Testis (tissue), 3 donors: Measurements from ENCODE around the gene CYB5R3. TPM values are rescaled to one million over a fixed set of nuclear protein-coding genes. Genes with fewer than 3 reads are reported as not detected.

ENCODE experiments used
- DNase-seq: peaks from one replicate; pipeline ENCODE4 v3.0.0-alpha.2; 2019
- H3K27ac ChIP-seq, 2 donors: fragments of 200-600 bp; sonication (generic); one replicate each; pipeline ENCODE4 v1.5.1; 2019
- H3K27me3 ChIP-seq: fragments of 200-600 bp; sonication (generic); one replicate; pipeline ENCODE4 v1.5.1; 2019
- H3K36me3 ChIP-seq: fragments of 200-600 bp; sonication (generic); one replicate; pipeline ENCODE4 v1.5.1; 2017; ENCODE audit warnings: low read depth; ENCODE audit errors: missing control alignments
- H3K4me1 ChIP-seq: fragments of 200-600 bp; sonication (generic); one replicate; pipeline ENCODE4 v1.5.1; 2019
- H3K4me3 ChIP-seq, 2 donors: fragments of 200-600 bp; sonication (generic); one replicate each; pipeline ENCODE4 v1.5.1; 2017 to 2019
- H3K9me3 ChIP-seq: fragments of 200-600 bp; sonication (generic); one replicate; pipeline ENCODE4 v1.5.1; 2017
- CTCF ChIP-seq, 3 experiments: fragments of 450-650 bp in 2 of 3; fragments of 200-600 bp in 1 of 3; sonication (generic) in 1 of 3; IDR thresholded peaks; one replicate each; pipeline ENCODE4 v1.5.1; 2016 to 2019; ENCODE audit warnings: antibody characterized with exemption in 3 of 3, mild to moderate bottlenecking in 2 of 3, moderate library complexity in 1 of 3
- POLR2A ChIP-seq: fragments of 450-650 bp; IDR thresholded peaks from one replicate; pipeline ENCODE4 v1.6.1; 2017; ENCODE audit warnings: antibody characterized with exemption, mild to moderate bottlenecking, moderate library complexity
- WGBS, 2 donors: methylation state at CpG; one replicate each; pipeline ENCODE4 v1.1.5; 2018; 5-methylcytosine and 5-hydroxymethylcytosine counted together
- intact Hi-C: fragments of 100-400 bp; cut with DNase I; formaldehyde crosslinking; loops from one replicate; pipeline ENCODE4 v1.15.1; 2023; ENCODE audit warnings: low total_unique reads
- polyA plus RNA-seq: library from polyadenylated mRNA; stranded (reverse); fragments of 350-450 nt; fragmentation: Illumina TruSeq; extraction: RNeasy Lipid Tissue Mini Kit (QIAGEN cat#74804); gene quantifications from one replicate; pipeline ENCODE4 v1.2.3, GENCODE V29; 2014; ENCODE audit warnings: low read depth, low replicate concordance; ENCODE audit not compliant: insufficient read depth
- total RNA-seq, 2 donors: library from RNA; depleted of rRNA; stranded (reverse); fragments of >200 nt; gene quantifications; one replicate each; pipeline ENCODE4 v1.2.3, GENCODE V29; 2016

CYB5R3 gene
- total and polyA plus RNA-seq, 3 donors from 2014 or later = 330 to 484 (median 423) TPM

GRCh38 chr22:42622061-42622710, 27.0 kb downstream of the CYB5R3 start:
- no peaks in the 10 kb centered on the region for H3K36me3 ChIP-seq
- H3K27me3 ChIP-seq = no peaks in the 10 kb centered on the region
- intact Hi-C loops = no loop called here
- TF ChIP-seq POLR2A (no peak), CTCF (IDR thresholded peaks at IDR 0.05) (no peak)
- WGBS, 2 donors = 77 to 90% methylated on average over 15 to 20 of the region's 20 CpGs
- peaks cover 4% of the 10 kb centered on the region for H3K4me1 ChIP-seq
- no peak for DNase-seq
- no peak overlapping the region for H3K4me3 ChIP-seq
- no peak overlapping the region for H3K27ac ChIP-seq
- H3K9me3 ChIP-seq = no peaks in the 10 kb centered on the region

- intact Hi-C loops = no loop called here
- H3K9me3 ChIP-seq = no peaks in the 10 kb centered on the region
- no peaks in the 10 kb centered on the region for H3K27me3 ChIP-seq
- H3K36me3 ChIP-seq = no peaks in the 10 kb centered on the region
- peaks cover 4% of the 10 kb centered on the region for H3K4me1 ChIP-seq
- H3K27ac ChIP-seq = no peak overlapping the region
- no peak overlapping the region for H3K4me3 ChIP-seq
- WGBS, 2 donors = 47 to 62% methylated on average over 10 to 11 of the region's 11 CpGs
- DNase-seq = peak; percentile 64
- TF ChIP-seq POLR2A (no peak), CTCF (IDR thresholded peaks at IDR 0.05) (peak; percentile 70 to 88 (median 80))
These were observed 27.6 kb downstream of the CYB5R3 start for GRCh38 chr22:42621505-42622002.

- intact Hi-C loops = no loop called here
- Histone ChIP-seq H3K27me3 (no peaks in the 10 kb centered on the region), H3K27ac (no peak overlapping the region), H3K36me3 (no peaks in the 10 kb centered on the region), H3K4me1 (peaks cover 11% of the 10 kb centered on the region), H3K4me3 (no peak overlapping the region), H3K9me3 (no peaks in the 10 kb centered on the region)
- no peak for DNase-seq
- TF ChIP-seq CTCF (IDR thresholded peaks at IDR 0.05) (no peak), POLR2A (no peak)
- 92 to 93% methylated on average over 2 to 4 of the region's 4 CpGs for WGBS, 2 donors
These were observed 29.1 kb downstream of the CYB5R3 start for GRCh38 chr22:42620084-42620483.

- 88 to 91% methylated on average over 23 to 35 of the region's 35 CpGs for WGBS, 2 donors
- TF ChIP-seq POLR2A (no peak), CTCF (IDR thresholded peaks at IDR 0.05) (no peak)
- Histone ChIP-seq H3K9me3 (no peaks in the 10 kb centered on the region), H3K27ac (no peak overlapping the region), H3K4me1 (peaks cover 11% of the 10 kb centered on the region), H3K27me3 (no peaks in the 10 kb centered on the region), H3K4me3 (no peak overlapping the region), H3K36me3 (no peaks in the 10 kb centered on the region)
- intact Hi-C loops = no loop called here
- no peak for DNase-seq
These were observed 29.7 kb downstream of the CYB5R3 start for GRCh38 chr22:42619261-42620063.
